SKM-1 (cell line): ENCODE results near the gene SND1.

Experiments
- DNase-seq: peaks from one replicate; lab custom pipeline; 2025; ENCODE audit not compliant: unreplicated experiment; lab: John Stamatoyannopoulos, UW

Gene SND1

DNA sequence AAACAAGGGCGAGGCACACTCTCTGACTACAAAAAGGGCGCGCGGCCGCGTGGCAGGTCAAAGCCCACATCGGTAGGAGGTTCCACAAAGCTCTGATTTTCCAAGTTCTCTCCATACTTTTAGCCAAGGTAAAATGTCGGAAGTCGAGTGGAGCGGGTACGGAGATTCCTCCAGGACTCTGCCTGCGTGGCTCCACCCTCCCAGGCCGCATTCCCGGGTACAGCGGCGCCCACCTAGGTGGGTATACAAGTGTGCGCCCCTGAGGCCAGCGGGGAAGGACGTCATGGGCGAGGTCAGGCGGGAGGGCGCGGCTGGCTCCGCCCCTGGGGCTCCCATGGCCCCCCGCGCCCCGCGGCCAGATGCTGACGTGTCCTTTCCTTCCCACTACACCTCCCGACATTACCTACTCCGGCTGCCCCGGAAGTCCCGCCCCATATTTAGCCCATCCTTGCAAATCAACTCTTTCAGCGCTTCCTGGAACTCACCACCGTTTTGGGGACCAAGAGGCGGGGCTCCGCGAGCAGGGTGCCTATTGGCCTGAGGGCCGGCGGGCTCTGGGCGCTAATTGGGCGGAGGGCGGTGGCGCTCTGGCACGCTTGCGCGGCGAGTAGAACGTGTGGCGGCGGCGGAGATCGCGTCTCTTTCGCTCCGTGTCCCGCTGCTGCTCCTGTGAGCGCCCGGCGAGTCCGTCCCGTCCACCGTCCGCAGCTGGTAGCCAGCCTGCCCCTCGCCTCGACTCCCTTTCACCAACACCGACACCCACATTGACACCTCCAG lies at the start of gene SND1:
SND1 (plus strand) TSS at position 639 of the 777 bp plus-strand sequence. CDS start 180 bp downstream, outside the sequence.
- DNase-seq, result peak; percentile 98

DNA sequence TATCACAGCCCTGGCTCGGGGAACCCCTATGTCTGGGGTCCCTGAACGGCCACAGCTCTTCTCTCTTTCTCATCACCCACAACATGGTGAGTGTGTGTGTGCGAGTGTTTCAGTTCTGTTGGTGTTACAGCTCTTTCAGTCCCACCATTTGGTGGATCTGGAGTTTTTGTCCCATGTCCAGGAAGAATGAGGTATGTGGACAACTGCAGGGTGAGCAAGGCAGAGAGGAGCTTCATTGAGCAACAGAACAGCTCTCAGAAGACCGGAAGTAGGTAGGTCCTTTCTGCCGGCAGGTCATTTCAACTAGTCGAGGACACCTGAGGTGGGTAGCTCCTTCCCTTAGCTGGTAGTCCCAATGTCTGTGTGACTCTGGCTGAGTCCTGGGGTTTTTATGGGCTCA lies 43.5 kb upstream of the SND1 start:
- no peak for DNase-seq

DNA sequence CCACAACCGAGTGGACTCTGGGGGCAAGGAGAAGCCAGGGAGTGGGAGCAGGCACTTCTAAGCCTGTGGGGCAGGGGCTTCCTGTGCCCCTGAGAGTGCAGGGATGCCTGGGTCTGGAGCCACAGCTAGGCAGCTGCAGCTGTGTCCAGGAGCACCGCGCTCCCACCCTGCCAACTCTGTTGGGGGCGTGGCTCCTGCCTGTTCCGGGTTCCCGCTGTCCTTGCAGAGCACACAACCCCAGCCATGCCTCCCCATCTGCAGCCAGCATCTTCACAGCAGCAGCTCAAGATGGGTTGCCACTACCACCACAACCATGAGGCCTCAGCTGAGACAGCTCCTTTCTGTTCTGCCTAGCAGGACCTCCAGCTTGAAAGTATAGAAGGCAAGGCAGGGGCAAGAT lies 42.7 kb upstream of the SND1 start:
- no peak for DNase-seq

DNA sequence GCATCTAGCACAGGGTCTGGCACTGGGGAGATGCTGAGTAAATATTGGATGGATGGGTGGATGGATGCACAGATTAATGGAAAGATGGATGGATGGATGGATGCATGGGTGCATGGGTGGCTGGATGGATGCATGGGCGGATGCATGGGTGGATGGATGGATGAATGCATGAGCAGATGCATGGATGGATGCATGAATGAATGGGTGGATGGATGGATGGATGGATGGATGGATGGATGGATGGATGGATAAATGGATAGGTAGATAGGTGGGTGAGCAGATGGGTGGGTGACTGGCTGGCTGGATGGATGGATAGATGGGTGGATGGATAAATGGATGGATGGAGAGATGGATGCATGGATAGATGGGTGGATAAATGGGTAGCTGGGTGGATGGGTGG lies 39.7 kb upstream of the SND1 start:
- DNase-seq, result no peak

DNA sequence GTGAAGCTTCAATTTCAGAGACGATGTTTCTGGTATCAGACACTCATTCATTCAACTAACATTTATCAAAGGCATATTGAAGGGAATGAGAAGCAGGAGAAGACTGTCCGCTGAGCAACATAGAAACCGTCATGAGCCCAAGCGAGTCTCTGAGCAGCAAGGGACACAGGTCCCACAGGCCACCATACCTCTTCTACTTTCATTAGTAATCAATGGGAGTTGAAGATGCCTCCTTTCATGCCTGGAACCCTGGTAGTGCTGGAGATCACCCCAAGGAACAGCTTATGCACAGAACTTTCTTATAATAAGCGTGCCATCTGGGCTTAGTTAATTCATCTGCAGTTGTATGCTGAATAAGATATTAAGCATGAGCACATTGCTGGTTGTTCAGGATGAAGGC lies 35.3 kb upstream of the SND1 start:
- DNase-seq, result no peak

DNA sequence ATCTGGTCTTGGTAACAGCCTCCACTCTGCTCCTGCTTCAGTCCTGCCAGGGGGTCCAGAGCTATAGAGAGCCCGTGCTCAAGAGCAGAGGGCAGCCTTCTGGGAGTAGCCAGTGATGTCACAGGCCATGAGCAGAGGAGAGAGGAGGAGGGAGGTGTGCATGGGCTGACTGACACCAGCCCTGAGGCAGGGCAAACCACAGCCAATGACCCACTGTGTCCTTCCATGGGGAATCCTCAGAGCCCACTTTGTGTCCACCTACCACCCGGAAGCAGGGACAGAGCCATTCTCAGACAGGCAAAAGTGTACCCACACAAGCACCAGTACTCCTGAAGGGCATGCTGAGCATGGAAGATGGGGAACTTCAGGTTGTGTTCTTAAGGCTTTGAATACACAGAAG lies 34.0 kb upstream of the SND1 start, which contains the start of gene PAX4:
PAX4 (minus strand) TSS at position 101 of the 400 bp plus-strand sequence. CDS start 2,214 bp downstream, outside the sequence.
- no peak for DNase-seq

DNA sequence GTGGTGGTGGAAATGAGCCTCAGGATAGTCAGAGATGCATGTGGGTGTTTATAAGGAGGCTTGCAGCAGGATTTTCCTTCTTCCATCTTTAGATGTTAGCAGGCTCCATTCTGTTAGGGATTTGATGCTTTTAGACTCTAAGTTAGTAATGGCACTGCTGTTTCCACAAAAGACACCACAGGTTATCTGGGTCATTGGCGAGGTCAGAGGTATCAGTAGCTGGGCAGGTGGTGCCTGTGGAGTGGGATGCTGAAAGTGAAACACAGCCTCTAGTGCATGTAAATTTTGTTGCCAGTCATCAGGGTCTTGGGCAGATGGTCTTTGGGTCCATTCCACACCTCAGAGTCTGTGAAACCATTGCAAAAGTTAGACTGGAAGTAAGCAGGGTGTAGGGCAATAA lies 33.2 kb upstream of the SND1 start:
- no peak for DNase-seq

DNA sequence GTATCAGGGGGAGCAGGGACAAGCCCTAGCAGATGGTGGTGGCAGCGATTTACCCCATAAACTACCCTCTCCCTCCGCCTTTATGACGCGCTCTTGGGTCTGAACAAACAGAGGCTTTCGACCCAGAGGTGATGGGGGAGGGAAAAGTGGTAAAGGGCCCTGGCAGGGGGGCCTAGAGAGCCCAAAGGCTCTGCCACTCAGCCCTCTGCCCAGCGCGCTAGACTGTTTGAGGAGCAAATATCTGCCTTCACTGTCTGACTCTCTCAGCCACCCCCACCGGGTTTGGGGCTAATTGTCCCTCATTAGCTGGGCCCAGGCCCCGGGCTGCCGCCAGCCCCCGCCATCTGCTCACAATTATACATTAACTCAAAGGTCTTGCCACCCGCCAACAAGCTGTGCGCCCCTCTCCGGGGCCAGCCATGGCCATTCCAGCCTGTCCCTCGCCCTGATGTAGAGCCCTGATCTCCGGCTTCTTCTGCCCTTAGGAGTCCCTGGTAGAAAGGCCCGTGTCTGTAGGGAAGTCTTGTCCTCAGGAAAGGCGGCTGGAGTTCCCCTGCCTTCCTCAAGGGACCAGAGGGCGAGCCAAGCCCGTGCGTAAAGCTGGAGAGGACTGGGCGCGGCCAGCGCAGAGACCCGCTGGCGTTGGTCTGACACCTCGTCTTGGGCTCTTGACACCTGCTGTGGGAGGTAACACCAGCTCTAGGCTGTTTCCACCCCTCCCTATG lies 32.2 kb upstream of the SND1 start:
- no peak for DNase-seq

DNA sequence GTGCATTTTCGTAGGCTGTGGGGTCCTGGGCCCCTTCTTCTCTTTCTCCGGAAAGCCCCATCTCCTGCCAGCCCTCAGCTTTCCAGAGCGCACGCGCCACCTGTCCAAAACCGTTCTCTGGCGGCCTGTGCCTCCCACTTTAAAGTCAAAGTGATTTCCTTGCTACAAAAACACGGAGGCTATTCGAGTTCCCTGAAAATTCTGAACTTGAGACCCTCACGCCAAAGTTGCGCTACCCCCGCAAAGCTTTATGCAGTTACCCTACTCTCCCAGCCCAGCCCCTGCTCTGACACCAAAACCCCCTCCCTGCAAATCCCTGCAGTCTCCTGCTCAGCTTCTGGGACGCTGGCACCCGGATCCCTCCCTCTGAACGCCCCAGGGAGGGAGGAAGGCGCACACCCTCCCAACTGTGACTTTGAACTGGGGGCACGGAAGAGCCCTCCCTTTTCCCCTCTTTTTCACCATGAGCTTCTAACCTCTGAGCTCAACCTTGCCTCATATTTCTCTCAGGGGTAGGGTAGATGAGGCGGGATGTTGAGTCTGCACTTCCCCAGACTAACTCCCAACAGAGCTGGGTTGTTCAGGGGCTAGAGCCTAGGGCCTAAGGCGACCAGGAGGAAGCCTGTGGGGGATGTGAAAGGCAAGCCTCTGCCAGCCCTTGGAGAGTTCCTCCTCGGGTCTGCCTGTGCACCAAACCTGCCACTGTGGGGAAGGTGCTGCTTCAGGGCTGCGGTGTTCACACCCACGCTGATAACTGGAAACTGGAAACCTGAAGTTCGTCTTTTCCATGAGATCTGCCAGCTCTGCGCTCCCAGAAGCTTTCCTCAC lies 31.4 kb upstream of the SND1 start:
- no peak for DNase-seq

DNA sequence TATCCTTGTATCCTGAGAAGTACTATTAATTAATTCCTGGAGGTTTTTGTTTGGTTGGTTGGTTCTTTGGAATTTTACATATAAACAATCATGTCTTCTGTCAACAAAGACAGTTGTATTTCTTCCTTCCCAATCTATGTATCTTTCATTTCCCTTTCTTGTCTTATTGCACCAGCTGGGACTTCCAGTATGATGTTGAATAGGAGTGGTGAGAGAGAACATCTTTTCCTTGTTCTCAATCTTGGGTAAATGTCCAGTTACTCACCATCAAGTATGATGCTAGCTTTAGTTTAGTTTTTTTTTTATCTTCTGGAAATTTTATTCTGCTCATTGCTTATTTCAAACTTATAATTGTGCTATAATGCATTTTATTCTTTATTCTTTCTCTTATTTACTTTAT lies 26.7 kb upstream of the SND1 start:
- DNase-seq, result no peak

DNA sequence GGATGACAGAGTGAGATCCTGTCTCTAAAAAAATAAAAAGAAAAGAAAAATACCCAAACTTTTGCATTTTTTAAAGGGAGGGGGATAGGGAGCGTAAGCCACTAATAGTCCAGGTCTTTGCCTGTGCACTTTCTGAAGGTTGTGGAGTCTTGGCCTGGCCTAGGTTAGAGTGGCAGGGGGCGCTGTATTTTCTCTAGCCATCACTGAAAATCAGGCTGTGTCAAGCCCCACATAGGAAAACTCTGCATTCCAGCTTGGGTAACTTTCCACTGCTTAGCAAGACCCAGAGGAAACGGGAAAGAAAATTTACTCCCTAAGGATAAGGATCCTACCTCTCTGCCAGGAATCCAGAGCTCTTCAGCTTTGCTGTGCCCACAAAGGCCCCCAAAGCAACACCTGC lies 23.5 kb upstream of the SND1 start:
- DNase-seq, result no peak

DNA sequence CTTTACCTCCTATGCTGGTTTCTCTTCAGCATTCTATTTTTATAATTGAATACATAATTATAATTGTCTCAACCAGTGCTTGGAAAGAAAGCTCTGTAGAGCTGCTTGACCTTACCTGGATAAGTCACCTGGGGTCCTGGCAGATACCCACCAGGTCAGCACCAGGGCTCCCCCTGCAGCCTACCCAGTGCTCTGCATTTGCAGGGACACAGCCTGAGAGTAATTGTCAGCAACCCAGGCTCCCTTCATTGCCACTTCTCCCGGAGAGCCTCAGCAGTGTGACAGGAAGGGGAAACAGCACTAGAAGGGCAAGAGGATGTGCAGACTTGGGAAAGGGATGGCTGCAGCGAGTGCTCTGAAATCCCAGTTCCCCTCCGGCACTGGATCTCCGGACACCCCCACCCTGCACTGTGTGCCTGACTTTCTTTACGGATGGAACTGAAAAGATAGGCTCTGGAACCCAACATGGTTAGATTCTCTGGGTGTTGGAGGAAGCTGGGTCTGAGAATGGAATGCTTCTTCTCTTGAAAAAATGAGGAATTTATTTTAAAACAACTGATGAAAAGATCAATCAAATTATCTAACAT lies 22.6 kb upstream of the SND1 start:
- peak; percentile 26 for DNase-seq

DNA sequence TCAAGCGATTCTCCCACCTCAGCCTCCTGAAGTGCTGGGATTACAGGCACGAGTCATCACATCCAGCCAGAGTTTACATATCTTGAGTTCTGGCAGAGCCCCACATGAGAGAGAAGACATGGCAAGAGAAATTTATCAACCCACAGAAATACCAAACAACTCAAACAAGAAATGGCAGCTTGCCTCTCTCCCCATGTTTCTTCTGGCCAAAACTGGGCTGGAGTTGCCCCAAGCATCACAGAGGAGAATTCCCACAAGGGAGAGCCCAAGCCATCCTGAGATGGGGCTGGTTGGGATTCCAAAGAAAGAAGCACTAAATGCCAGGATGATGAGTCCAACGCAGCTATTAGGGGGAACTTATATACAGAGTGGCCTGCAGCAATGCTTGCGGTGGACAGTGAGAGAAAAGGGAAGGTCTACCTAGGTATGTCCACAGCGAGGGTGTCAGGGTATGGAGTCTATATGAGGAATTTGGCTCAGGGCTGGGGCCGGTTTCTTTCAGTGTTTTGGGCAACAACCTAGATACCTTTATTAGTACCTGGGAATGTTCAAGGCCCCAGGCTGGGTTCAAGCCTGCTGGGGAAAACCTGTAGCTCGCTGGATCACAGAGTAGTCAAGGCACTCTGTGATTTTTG lies 19.6 kb upstream of the SND1 start:
- DNase-seq, result no peak

DNA sequence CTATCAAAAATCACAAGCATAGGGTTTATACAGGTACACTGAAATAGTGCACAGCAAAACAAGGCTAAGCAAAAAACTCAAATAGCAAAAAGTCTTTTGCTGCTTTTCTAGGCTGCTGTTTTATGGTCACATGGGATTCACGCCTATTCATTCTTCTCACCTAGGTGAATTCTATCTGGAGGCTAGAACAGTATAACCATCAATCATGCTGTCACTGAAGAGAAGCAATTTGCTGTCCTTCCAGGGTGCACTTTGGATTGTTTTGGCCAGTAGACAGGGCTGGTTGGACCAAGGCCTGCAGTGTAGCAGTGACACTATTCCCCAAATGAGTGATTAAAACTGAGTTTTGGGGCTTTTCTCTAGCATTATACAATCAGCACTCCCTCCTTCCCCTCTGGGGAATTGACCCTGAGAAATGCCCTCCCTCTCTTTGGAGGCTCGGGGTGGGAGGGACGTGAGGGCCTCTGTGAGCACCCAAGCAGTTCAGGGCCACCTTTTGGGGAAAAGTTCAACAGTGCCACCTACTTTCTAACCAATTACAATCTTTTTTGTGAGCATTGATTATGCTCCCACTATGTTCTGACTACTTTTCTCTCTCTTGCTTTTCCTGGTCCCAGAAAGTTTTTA lies 16.2 kb upstream of the SND1 start:
- no peak for DNase-seq

DNA sequence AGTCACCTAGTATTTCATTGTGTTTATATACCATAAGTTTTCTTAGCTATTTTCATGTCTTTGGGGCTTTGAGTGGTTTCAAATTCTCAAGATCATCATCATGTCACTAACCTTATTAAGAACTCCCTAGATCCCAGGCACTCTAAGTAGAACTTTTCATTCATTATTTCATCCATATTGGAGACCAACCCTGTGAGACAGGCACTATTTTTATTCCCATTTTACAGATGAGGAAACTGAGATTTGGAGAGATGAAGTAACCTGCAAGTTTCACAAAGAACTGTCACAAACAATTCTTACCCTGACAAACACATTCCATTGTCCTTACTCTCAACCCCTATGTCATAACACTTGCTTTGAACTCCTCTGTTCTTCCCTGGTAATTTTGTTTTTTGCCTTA lies 13.8 kb upstream of the SND1 start:
- no peak for DNase-seq

DNA sequence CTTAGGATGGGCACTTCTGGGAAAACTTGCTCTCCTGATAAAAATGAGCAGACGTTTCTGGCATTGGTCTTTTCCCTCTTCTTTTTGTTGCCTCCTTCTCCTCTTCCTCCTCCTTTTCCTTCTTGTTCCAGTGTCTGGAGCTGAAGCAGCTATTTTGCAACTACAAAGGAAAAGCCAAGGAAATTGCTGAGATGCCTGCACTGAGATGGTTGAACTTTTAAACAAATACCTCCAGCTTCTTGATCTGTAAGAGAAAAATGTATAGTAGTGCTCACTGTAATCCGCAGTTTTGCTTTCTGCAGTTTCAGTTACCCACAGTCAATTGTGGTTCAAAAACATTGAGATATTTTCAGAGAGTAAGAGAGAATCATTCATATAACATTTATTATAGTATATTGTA lies 7.5 kb upstream of the SND1 start:
- DNase-seq, result no peak

DNA sequence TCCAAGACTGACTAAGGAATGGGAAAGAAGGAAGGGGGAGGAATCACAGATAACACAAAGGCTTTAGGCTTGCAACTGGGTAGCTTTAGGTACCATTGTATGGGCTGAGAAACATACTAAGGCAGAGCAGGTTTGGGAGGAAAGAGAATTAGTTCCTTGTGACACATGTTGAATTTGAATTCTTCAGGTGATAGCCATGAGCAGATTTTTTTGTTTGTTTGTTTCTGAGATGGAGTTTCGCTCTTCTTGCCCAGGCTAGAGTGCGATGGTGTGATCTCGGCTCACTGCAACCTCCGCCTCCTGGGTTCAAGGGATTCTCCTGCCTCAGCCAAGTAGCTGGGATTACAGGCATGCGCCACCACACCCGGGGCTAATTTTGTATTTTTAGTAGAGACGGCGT lies 4.4 kb upstream of the SND1 start:
- no peak for DNase-seq

DNA sequence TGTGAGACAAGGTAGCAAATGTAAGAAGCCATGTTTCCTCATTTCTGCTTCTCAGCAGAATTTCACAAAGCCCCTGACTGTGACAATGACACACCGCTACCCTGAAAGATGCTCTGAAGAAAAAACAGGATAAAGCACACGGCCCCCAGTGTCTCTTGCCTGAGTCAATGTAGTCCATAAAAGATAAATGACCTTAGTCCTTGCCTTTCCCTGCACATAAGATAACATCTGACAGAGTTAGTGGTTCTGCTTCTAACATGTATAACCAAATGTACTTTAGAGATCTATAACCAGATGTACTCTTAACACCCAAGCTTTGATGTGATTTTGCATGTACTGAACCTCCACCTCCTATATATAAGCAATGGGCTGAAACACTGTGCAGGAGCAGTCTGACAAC lies 3.0 kb upstream of the SND1 start:
- no peak for DNase-seq

DNA sequence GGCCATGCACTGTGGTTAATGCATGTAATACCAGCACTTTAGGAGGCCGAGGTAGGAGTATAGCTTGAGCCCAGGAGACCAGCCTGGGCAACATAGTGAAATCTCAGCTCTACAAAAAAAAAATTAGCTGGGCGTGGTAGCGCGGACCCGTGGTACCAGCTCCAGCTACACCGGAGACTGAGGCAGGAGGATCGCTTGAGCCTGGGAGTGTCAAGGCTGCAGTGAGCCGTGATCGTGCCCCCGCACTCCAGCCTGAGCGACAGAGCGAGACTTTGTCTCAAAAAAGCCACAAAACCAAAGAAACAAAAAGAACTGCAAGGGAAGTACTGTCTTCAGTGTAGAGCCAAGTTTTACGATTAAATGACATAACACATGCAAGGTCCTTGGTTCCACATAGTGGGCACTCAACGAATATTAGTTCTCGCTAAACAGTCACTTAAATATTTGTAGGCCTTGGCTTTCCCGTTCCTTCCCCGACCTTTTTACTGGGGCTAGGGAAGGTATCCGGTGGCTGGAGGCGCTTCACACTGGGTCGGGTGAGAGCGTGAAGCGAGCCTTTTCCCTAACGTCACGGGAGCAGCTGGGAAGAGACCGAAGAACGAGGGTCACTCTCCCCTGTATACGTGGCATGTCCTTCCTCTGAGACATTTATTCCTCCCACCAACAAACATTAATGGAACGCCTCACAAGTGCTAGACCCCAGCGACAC lies 993 bp upstream of the SND1 start:
- no peak for DNase-seq
